ENCODE results near the gene ATRNL1. TPM values are rescaled to one million over a fixed set of nuclear protein-coding genes. Genes with fewer than 3 reads are reported as not detected.

The ATRNL1 gene
- total RNA-seq, 1 experiment from 2014 or later, result 1.3 TPM

DNA sequence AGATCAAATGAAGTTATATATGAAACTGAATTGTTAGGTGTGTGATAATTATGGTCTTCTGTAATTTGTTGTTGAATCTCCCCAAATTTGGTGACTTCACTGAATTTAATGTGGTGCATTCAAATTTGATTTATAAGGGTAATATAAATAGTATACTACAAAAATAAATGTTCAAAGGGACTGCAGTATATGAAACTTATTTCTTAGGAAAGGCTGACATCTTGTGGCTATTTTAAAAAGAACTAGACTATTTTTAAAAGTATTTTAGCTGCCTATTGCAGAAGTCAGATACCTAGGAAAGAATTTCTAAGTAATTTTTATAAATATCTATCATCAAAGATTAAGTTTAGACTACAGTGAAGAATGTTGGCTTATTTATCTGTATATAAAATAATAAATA, 36.6 kb downstream of the ATRNL1 start (continued):
- TF ChIP-seq SP1 (IDR thresholded peaks at IDR 0.05; ENCODE audit: low read depth), result no peak

DNA sequence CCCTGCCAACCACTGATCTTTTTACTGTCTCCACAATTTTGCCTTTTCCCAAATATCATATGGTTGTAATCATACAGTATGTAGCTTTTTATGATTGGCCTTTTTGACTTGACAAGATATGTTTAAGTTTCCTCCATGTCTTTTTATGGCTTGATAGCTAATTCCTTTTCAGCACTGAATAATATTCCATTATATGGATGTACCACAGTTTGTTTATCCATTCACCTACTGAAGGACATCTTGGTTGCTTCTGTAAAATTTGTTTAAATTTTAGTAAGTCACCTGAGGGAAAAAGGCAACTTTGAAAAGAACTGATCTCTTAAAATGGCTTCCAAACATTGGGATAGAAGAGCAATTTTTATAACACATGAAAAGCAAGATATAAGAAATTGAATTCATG, 43.5 kb downstream of the ATRNL1 start:
- POLR2A ChIA-PET, result no interaction called here
- H3K36me3 ChIP-seq (ENCODE audit: control insufficient read depth in 1 of 2, insufficient read depth in 2 of 2, low read length in 2 of 2), result no peaks in the 10 kb centered on the region
- H3K79me2 ChIP-seq (ENCODE audit: insufficient read depth, low read length), result no peaks in the 10 kb centered on the region
- H3K27me3 ChIP-seq (ENCODE audit: insufficient read depth, low read length), result peaks cover 10% of the 10 kb centered on the region; the same call in 1 of the 2 replicates
- H3K9me3 ChIP-seq (ENCODE audit: control insufficient read depth in 1 of 2, insufficient read depth in 1 of 2, low read depth in 1 of 2, low read length in 2 of 2), result no peaks in the 10 kb centered on the region
- no peak overlapping the region for H3K4me3 ChIP-seq (replicated peaks in 1 of 2; ENCODE audit: low read depth in 1 of 2, low read length in 2 of 2)
- no peak overlapping the region for H2AFZ ChIP-seq (ENCODE audit: low read depth, low read length, poor library complexity, severe bottlenecking)
- RAD21 ChIA-PET (ENCODE audit: low non-redundant PET in 1 of 2, low total read pairs in 2 of 2, uncharacterized antibody in 2 of 2, unreplicated experiment in 2 of 2), result no interaction called here
- intact Hi-C loops (cut with micrococcal nuclease), result no loop called here
- CTCF ChIA-PET, result interaction anchor here (1.8 kb wide), 1 partner anchor 257 kb away, joined by 7 read pairs; no protein-coding TSS in a partner anchor
- H4K20me1 ChIP-seq (ENCODE audit: insufficient read depth), result no peaks in the 10 kb centered on the region
- H3K4me1 ChIP-seq (ENCODE audit: control insufficient read depth in 1 of 2, insufficient read depth in 2 of 2, low read length in 2 of 2), result no peaks in the 10 kb centered on the region
- no peaks in the 10 kb centered on the region for H3K9me2 ChIP-seq (ENCODE audit: insufficient read depth)
- ATAC-seq (no peak), DNase-seq (ENCODE audit: low read depth, low spot score) (no peak)
- no peak for TF ChIP-seq ZFX (IDR thresholded peaks at IDR 0.05)
- TF ChIP-seq CBX3 (IDR thresholded peaks at IDR 0.05; ENCODE audit: low read depth), result no peak
- no peak for TF ChIP-seq RAD21 (IDR thresholded peaks at IDR 0.05; ENCODE audit: low read depth)
- no peak for TF ChIP-seq POLR2A (IDR thresholded peaks at IDR 0.05; ENCODE audit: borderline replicate concordance, extremely low read depth, insufficient read depth, insufficient read length)
- no peak for TF ChIP-seq ELF1 (IDR thresholded peaks at IDR 0.05; ENCODE audit: borderline replicate concordance, low read depth)
- TF ChIP-seq SIN3A (IDR thresholded peaks at IDR 0.05; ENCODE audit: low read depth), result no peak
- TF ChIP-seq, protein P1, sequence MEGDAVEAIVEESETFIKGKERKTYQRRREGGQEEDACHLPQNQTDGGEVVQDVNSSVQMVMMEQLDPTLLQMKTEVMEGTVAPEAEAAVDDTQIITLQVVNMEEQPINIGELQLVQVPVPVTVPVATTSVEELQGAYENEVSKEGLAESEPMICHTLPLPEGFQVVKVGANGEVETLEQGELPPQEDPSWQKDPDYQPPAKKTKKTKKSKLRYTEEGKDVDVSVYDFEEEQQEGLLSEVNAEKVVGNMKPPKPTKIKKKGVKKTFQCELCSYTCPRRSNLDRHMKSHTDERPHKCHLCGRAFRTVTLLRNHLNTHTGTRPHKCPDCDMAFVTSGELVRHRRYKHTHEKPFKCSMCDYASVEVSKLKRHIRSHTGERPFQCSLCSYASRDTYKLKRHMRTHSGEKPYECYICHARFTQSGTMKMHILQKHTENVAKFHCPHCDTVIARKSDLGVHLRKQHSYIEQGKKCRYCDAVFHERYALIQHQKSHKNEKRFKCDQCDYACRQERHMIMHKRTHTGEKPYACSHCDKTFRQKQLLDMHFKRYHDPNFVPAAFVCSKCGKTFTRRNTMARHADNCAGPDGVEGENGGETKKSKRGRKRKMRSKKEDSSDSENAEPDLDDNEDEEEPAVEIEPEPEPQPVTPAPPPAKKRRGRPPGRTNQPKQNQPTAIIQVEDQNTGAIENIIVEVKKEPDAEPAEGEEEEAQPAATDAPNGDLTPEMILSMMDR (IDR thresholded peaks at IDR 0.05 in 2 of 3, conservative IDR thresholded peaks at IDR 0.05 in 1 of 3; ENCODE audit: borderline replicate concordance in 1 of 3, insufficient read depth in 1 of 3, low read depth in 2 of 3, low read length in 2 of 3), result no peak
- no peak overlapping the region for H3K9ac ChIP-seq (ENCODE audit: low read length)
- BruUV-seq (replicated peaks), result no TSS peak
- H3K4me2 ChIP-seq (ENCODE audit: low read length), result no peak overlapping the region
- H3K27ac ChIP-seq (ENCODE audit: low read depth, low read length), result no peak overlapping the region
